ENCODE measurements around the gene CPE.

Gene CPE

DNA sequence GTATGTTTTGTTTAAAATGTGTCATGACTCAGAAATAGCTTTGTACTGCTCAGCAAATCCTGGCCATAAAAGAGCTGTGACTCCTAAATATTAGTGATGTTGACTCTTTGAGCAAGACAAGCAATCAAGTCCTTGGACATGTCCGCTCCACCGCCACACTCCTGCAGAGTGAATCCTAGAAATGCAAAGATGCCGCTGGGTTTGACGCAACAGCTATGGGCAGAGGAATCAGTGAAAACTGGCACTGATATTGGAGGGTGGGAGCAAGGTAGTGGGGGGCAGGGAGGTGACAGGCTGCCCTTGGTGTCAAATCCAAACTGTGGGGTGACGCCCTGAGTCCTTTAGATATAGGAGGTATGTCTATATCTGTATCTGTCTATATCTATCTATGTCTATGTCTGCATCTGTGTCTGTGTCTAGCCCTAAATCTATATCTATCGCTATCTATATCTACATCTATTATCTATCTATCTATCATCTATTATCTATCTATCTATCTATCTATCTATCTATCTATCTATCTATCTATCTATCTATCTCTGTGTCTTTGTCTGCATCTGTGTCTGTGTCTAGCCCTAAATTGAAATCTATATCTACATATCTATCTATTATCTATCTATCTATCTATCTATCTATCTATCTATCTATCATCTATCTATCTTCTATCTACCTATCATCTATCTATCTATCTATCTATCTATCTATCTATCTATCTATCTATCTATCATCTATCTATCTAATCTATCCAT, 129.7 kb downstream of the CPE start:
- Histone ChIP-seq H3F3A (ENCODE audit: control insufficient read depth, insufficient read depth) (no peaks in the 10 kb centered on the region), H3K27ac (ENCODE audit: low read depth, low read length) (no peak overlapping the region), H3K4me2 (ENCODE audit: low read length) (no peak overlapping the region), H3K9me3 (ENCODE audit: control insufficient read depth, insufficient read depth, low read length) (no peaks in the 10 kb centered on the region), H3K27me3 (ENCODE audit: control insufficient read depth, low read length) (no peaks in the 10 kb centered on the region), H4K20me1 (ENCODE audit: control insufficient read depth, insufficient read depth, low read depth, low read length) (no peaks in the 10 kb centered on the region), H3K9me2 (replicated peaks; ENCODE audit: control insufficient read depth, low read length) (no peaks in the 10 kb centered on the region), H3K4me1 (ENCODE audit: control insufficient read depth, low read length) (no peaks in the 10 kb centered on the region), H3K36me3 (ENCODE audit: control insufficient read depth, low read length) (no peaks in the 10 kb centered on the region), H3K79me2 (ENCODE audit: control insufficient read depth, low read length) (no peaks in the 10 kb centered on the region), H3K4me3 (ENCODE audit: low read length) (no peak overlapping the region)
- TF ChIP-seq CTCF (IDR thresholded peaks at IDR 0.05; ENCODE audit: low read depth, low read length, poor library complexity, severe bottlenecking) = no peak
- TF ChIP-seq EZH2phosphoT487 (IDR thresholded peaks at IDR 0.05; ENCODE audit: borderline replicate concordance, low read length) = no peak

DNA sequence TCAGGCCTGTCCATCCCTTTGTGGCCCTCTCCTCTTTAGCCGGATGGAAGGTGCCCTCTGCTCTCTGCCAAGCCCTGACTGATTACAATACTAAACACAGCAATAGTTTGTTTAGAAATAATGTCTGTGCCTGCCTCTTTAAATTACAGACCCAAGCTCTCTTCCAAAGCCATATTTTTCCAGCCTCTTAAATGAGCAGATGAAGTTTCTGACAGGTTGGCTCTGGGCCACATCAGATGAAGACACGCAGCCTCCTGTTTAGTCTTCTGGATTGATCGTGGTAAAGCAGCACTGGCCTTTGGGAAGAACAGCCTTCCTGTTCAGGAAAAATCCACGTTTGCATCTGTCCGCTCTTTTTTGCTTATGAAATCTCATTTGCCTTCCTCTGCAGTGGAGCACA, 133.6 kb downstream of the CPE start:
- Histone ChIP-seq H3K36me3 (ENCODE audit: control insufficient read depth, low read length) (no peaks in the 10 kb centered on the region), H3K9me2 (replicated peaks; ENCODE audit: control insufficient read depth, low read length) (no peaks in the 10 kb centered on the region), H3K79me2 (ENCODE audit: control insufficient read depth, low read length) (no peaks in the 10 kb centered on the region), H4K20me1 (ENCODE audit: control insufficient read depth, insufficient read depth, low read depth, low read length) (no peaks in the 10 kb centered on the region), H3F3A (ENCODE audit: control insufficient read depth, insufficient read depth) (no peaks in the 10 kb centered on the region), H3K4me3 (ENCODE audit: low read length) (no peak overlapping the region), H3K9me3 (ENCODE audit: control insufficient read depth, insufficient read depth, low read length) (no peaks in the 10 kb centered on the region), H3K4me2 (ENCODE audit: low read length) (no peak overlapping the region), H3K4me1 (ENCODE audit: control insufficient read depth, low read length) (no peaks in the 10 kb centered on the region), H3K27ac (ENCODE audit: low read depth, low read length) (no peak overlapping the region), H3K27me3 (ENCODE audit: control insufficient read depth, low read length) (no peaks in the 10 kb centered on the region)
- TF ChIP-seq CTCF (IDR thresholded peaks at IDR 0.05; ENCODE audit: low read depth, low read length, poor library complexity, severe bottlenecking) = no peak

GRCh38 chr4:165514739-165515138, 135.9 kb downstream of the CPE start:
- Histone ChIP-seq H3K27ac (ENCODE audit: low read depth, low read length) (no peak overlapping the region), H3F3A (ENCODE audit: control insufficient read depth, insufficient read depth) (no peaks in the 10 kb centered on the region), H3K4me3 (ENCODE audit: low read length) (no peak overlapping the region), H3K4me2 (ENCODE audit: low read length) (no peak overlapping the region), H3K4me1 (ENCODE audit: control insufficient read depth, low read length) (no peaks in the 10 kb centered on the region), H3K27me3 (ENCODE audit: control insufficient read depth, low read length) (no peaks in the 10 kb centered on the region; the same call in 1 of the 2 replicates), H3K79me2 (ENCODE audit: control insufficient read depth, low read length) (no peaks in the 10 kb centered on the region), H4K20me1 (ENCODE audit: control insufficient read depth, insufficient read depth, low read depth, low read length) (no peaks in the 10 kb centered on the region), H3K9me3 (ENCODE audit: control insufficient read depth, insufficient read depth, low read length) (no peaks in the 10 kb centered on the region), H3K36me3 (ENCODE audit: control insufficient read depth, low read length) (no peaks in the 10 kb centered on the region), H3K9me2 (replicated peaks; ENCODE audit: control insufficient read depth, low read length) (no peaks in the 10 kb centered on the region)
- TF ChIP-seq CTCF (IDR thresholded peaks at IDR 0.05; ENCODE audit: low read depth, low read length, poor library complexity, severe bottlenecking) (no peak), EZH2phosphoT487 (IDR thresholded peaks at IDR 0.05; ENCODE audit: borderline replicate concordance, low read length) (no peak)
